Umbilical cord (tissue), 2 donors: ENCODE measurements around the gene DCLK2. TPM values are rescaled to one million over a fixed set of nuclear protein-coding genes. Genes with fewer than 3 reads are reported as not detected.
A peak's percentile ranks its signal among the peaks of the same experiment; 100 is the strongest.

Source experiments
- DNase-seq: peaks from one replicate; pipeline ENCODE4 v3.0.0-alpha.2; 2015; ENCODE audit warnings: low spot score
- total RNA-seq: library from RNA; depleted of rRNA; stranded (reverse); fragments of >200 nt; gene quantifications from one replicate; pipeline ENCODE4 v1.2.3, GENCODE V29; 2014; ENCODE audit warnings: low replicate concordance; ENCODE audit not compliant: insufficient read depth

Gene DCLK2
- total RNA-seq, 1 donor from 2014 or later = 8.9 TPM

GRCh38 chr4:150207871-150208270 lies 129.6 kb downstream of the DCLK2 start:
- DNase-seq = peak; percentile 56

GRCh38 chr4:150209140-150209829 lies 131.0 kb downstream of the DCLK2 start:
- peak; percentile 50 for DNase-seq

DNA sequence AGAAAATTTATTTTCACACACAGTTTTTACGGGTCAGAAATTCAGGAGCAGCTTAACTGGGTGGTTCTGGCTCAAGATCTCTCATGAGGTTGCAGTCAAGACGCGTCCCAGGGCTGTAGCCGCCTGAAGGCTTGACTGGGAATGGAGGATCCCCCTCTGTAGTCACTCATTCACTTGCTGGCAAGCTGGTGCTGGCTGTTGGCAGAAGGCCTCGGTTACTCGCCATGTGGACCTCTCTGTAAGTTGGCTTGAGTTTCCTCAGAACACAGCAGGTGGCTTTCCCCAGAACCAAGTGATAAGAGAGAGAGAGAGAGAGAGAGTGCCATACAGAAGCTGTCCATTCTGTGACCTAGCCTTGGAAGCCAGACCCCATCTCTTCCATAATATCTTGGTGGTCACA lies 132.8 kb downstream of the DCLK2 start:
- DNase-seq = no peak

- peak; percentile 88 for DNase-seq
Measured at GRCh38 chr4:150211799-150212445, 133.7 kb downstream of the DCLK2 start.

- no peak for DNase-seq
Measured at GRCh38 chr4:150212485-150212884, 134.2 kb downstream of the DCLK2 start.

DNA sequence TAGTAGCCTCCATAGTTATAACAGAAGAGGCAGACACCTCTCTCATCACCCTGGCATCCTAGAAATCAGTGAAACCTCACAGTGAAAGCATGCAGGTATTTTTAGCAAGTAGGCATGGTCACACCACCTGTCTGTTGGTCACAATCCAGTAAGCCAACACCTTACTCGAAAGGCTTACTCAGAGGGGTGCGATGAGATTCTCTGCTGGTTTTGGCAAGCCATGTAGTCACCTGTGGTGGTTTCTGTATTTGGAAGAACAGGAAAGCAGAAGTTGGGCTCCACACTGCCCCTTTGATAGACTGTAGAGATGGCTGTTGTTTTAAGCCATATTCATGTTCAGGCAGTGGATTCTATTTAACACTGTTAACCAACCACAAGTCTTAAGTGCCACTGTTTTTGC lies 134.7 kb downstream of the DCLK2 start:
- DNase-seq = no peak

DNA sequence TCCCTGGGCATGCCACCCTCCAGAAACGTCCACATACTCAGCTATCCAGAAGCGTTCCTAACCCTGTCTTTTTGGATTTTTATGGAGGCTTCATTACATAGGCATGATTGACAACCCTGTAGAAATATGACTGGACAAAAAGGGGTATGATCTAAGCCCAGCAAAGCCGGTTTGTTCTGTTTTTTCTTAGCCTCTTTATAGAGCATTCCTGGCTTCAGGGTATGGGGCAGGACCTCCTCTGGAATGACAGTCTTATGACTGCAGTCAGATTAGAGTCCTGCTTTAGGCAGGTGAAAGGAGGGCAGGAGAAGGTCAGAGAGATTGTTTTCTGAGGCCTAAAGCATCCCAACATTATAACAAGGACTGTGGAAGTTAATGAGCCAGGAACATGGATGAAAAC lies 137.4 kb downstream of the DCLK2 start:
- DNase-seq = peak; percentile 45

DNA sequence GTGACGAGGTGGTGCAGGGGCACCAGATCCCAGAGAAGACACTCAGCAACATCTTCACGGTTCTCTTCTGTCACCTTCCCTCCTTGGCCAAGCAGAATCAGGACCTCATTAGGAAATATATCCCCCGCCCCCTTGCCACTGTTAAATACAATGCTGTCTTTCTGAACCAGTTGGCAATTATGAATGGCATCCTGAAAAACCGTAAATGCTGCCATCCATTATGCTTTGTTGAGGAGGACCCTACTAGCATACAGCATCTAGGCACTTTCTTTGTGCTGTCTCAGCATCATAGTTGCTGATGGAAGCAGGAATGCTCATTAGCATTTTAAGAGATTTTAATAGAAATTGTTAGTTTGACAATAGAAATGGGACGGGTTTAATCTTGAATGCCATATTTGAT lies 138.5 kb downstream of the DCLK2 start:
- no peak for DNase-seq

GRCh38 chr4:150217192-150217591 lies 138.9 kb downstream of the DCLK2 start:
- DNase-seq = peak; percentile 79

DNA sequence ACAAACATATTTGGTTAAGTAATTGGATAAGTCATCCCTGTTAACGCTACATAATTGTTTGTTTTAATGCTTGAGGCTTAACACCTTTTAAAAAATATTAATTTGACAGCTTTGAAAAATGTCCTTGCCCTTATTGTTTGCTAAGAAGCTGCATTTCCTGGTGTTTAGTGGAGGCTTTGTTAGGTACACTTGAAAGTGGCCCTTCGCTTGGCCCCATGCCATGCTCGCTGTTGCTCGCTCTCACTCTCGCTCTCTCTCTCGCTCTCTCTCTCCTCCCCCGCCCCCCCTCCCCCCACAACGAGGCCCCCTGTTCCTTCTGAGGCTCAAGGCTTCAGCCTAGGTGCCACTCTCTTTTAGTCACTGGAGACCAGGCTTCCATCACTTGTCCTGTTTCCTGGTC lies 139.6 kb downstream of the DCLK2 start:
- DNase-seq = no peak

DNA sequence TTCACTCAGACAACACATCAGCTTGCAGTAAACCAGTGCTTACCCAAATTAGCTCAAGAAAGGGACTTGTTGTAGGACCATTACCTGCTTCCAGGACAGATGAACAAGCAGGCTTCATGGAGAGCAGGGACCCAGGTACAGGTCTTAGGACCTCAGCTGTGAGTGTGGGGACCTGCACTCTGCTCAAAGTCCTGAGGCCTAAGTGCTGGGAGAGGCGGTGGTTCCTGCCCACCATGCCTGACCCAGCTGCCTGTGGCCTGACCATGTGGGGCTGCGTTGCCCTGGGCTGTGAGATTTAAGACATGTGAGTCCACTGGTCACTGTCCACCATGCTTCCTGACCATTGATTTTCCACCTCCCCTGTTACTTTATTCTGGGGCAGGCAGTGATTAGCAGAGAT lies 140.2 kb downstream of the DCLK2 start:
- no peak for DNase-seq

GRCh38 chr4:150219841-150220240 lies 141.6 kb downstream of the DCLK2 start:
- no peak for DNase-seq

DNA sequence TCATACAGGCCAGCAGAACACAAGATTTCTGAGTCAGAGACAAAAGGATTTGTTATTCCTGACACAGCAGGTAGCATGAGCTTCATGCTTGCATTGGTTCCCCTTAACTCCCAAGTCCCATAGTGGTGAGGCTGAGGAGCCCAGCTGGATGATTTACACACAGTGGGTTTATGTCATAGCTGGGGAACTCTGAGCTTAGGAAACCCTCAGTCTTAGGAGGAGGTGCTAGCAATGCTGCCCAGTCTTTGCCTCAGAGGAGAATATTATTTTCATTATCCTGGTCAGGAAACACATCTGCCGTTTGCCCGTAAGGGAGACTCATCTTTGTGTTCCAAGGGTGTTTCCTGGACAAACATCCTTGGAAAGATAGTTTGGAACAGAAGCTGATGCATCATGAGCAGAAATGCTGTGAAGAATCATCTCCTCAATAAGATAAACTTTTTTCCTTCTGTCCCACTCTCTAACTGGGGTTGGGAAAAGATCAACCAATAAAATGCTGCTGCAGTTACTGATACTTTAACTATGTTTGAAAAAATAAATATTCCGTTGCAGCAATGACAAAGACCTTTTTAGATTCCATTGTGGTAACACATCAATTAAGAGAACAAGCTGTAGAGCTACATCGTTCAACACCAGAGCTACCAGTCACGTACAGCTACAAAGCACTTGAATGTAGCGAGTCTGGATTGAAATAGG lies 146.8 kb downstream of the DCLK2 start:
- DNase-seq = no peak

- DNase-seq = peak; percentile 27
Measured at GRCh38 chr4:150229520-150229919, 151.3 kb downstream of the DCLK2 start.

- DNase-seq = no peak
Measured at GRCh38 chr4:150230561-150230960, 152.3 kb downstream of the DCLK2 start.

DNA sequence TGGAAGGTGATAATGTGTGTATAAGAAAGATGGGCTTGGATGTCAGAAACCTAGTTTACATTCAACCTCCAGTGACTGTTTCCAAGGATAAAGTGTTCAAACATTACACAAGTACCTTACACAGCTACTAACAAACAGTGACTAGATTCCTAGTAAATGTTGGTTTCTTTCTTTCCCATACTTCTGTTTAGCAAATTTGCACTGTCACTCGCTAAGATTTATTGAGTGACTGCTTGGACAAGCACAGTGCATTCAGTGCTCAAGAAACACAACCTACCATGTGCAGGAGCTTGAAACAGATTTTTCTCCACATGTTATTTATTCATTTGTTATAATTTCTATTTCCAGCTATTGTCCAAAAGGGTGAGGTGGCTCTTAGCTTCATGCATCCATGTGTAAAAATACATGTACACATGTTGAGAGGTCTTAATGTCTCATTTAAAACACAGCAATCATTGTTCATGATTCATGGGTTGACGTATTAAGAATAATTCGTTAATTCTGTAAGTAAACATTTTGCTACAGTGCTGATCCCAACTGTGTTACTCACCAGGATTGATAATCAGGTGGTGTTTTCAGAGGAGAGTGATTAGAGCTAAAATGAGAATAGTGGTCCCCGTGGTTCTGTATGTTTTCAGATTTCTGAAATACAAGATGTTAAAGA lies 153.0 kb downstream of the DCLK2 start:
- no peak for DNase-seq

GRCh38 chr4:150232029-150232428 lies 153.8 kb downstream of the DCLK2 start:
- no peak for DNase-seq

- no peak for DNase-seq
Measured at GRCh38 chr4:150234246-150234645, 156.0 kb downstream of the DCLK2 start.

DNA sequence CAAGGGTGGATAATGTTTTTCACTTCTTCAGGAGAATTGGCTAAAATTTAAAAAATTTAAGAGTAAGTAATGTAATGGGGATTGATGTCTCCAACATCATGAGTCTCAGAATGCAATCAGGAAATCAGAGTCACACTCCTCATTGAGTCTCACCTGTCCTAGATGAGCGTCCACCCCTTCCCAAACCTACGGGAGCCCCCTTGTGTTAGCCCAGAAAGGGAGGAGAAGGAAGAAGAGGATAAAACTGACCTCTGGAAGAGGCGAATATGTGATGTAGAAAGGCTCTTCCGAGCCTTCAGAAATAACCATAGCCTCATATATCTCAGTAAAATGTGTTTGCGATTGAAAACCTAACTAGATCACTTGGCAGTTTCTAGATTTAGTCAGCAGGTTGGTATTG lies 157.1 kb downstream of the DCLK2 start:
- DNase-seq = no peak

- peak; percentile 46 for DNase-seq
Measured at GRCh38 chr4:150235808-150236271, 157.6 kb downstream of the DCLK2 start.

- DNase-seq = no peak
Measured at GRCh38 chr4:150236626-150237025, 158.4 kb downstream of the DCLK2 start.
